NCI-H526 (cell line): ENCODE data around the gene ECE1.

ENCODE experiments used
- DNase-seq, 2 experiments: peaks; one replicate each; lab custom pipeline; 2025; lab: John Stamatoyannopoulos, UW

ECE1 gene

GRCh38 chr1:21289700-21290545, at the start of gene ECE1:
Gene ECE1 (minus strand): TSS chr1:21290463. CDS start chr1:21290414, 49 bp downstream.
- DNase-seq, result peak in 1 of 2 experiments; percentile 50

GRCh38 chr1:21339356-21340229, 49.3 kb upstream of the ECE1 start:
- no peak for DNase-seq

- peak; percentile 57 to 75 for DNase-seq
Observed at GRCh38 chr1:21338573-21339355, 48.5 kb upstream of the ECE1 start.

DNA sequence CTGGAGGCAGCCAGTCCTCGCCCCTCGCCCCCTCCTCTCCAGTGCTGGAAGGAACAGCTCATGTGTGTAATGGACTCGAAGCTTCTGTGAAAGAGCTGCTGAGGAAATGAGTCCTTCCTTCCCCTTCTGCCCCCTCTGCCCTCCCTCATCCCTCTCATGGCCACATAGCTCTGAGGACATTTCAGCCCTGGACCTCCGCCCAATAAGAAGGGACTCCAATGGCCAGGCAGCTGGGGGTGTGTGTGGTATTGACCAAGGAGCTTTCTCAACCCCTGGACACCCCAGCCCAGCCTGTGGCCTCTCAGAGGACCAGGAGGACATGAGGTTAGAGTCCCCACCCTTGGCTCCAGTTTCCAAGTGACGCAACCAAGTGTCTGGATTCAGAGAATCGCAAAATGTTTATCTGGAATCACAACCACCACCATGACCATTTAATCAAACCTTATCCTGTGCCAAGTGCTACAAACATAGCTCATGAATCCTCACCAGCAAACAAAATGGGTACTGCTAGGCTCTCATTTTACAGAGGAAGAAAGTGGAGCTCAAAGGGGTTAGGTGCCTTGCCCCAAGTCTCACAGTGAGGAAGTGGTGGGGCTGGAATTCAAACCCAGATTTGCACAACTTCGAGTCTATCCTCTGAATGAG, 47.8 kb upstream of the ECE1 start:
- no peak for DNase-seq

DNA sequence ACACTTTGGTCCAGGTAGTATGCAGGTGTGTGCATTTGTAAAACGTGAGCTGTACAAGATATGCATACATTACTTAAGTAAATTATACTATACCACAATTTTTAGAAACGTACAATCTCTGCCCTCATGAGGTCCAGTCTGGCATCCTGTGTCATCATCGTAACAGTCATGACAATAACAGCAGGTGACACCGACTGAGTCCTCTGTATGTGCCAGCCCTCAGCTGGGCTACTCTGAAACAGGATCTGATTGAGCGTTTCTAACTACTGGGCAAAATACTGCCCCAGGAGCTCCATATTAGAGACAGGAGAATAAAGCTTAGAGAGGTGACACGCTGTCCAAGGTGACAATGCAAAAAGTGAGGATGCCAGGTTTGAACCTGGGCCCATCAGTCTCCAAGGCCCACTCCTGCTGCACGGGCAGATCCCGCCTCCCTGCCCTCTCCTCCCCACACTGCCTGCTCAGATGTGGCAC, 47.2 kb upstream of the ECE1 start:
- no peak for DNase-seq

- DNase-seq, result no peak
Observed at GRCh38 chr1:21337010-21337437, 46.8 kb upstream of the ECE1 start.

- no peak for DNase-seq
Observed at GRCh38 chr1:21335750-21336224, 45.5 kb upstream of the ECE1 start.

- DNase-seq, result no peak
Observed at GRCh38 chr1:21335088-21335691, 44.9 kb upstream of the ECE1 start.

GRCh38 chr1:21334214-21335087, 44.2 kb upstream of the ECE1 start:
- peak in 1 of 2 experiments; percentile 27 for DNase-seq

- no peak for DNase-seq
Observed at GRCh38 chr1:21333824-21334213, 43.6 kb upstream of the ECE1 start.

GRCh38 chr1:21332554-21333311, 42.5 kb upstream of the ECE1 start:
- DNase-seq, result no peak

DNA sequence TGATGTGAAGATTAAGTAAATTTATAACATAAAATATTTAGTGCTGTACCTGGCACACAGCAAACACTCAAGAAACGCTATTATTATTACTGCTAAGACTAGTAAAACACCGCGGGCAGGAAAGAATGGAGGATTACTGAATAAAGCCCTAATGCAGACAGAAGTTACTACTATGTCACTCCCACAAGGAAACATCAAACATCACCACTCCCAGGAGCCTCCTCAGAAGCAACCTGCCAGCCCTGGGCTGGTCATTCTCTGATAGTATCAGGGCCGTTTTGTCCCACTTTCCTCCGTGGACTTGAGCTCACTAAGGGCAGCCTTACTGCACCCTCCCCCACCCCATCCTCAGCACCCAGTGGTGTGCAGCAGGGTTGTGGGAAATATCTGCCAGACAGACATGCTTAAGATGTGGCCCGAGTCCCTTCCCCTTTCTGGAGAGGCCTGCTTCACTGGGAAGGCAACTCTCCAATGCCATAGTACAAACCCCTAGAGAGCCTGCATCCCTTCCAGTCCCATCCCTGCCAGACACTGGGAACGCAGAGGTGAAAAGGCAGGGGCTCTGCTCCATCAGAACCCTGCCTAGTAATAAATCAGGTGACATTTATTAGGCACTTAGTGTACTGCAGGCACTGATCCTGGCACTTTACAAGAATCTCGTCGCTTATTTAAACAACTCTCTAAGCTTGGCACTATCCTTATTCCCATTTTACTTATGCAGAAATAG, 41.7 kb upstream of the ECE1 start:
- no peak for DNase-seq

DNA sequence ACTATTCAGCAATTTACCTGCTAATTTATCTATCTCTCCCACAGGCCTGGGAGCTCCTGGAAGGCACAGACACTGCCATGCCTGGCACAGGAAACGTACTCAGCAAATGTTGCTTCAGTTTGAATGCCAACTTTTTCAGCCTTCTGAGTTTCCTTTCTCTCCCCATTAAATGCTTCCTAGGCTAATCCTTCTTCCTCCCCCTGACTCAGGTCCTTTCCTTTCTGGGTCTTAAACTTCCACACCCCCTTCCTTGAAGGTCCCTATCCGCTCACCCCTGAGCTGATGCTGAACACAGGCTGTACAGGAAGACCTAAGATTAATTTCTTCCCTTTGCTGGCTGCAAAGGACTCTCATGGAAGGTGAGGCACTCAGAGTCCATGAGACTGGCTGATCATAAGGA, 40.3 kb upstream of the ECE1 start:
- DNase-seq, result no peak

DNA sequence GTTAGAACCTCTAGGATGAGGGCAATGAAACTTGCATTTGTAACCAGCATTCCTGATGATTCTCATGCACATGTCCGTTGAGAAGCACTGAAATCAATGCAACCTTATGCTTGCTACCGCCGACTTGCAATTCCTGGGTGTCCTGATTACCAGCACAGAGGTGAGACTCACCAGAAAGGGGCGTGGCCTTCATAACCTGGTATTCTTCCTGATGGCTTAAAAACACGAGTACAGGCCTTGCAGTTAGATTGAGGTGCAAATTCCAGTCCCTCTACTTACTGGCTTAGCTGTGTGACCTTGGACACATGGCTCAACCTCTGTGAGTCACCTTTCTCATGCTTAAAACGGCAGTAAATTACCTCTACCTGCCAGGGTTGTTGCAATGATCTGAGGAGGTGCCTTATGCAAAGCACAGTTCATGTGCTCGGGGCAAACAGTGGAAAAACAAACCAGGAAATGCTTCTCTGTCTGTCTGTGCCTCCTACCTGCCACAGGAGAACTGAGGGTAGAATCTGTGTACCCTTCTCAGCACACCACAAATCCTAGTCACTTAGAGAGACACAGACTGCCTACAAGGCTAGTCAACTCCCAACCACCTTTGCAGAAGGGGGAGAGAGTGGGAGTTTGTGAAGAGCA, 39.1 kb upstream of the ECE1 start:
- peak; percentile 72 to 74 for DNase-seq

DNA sequence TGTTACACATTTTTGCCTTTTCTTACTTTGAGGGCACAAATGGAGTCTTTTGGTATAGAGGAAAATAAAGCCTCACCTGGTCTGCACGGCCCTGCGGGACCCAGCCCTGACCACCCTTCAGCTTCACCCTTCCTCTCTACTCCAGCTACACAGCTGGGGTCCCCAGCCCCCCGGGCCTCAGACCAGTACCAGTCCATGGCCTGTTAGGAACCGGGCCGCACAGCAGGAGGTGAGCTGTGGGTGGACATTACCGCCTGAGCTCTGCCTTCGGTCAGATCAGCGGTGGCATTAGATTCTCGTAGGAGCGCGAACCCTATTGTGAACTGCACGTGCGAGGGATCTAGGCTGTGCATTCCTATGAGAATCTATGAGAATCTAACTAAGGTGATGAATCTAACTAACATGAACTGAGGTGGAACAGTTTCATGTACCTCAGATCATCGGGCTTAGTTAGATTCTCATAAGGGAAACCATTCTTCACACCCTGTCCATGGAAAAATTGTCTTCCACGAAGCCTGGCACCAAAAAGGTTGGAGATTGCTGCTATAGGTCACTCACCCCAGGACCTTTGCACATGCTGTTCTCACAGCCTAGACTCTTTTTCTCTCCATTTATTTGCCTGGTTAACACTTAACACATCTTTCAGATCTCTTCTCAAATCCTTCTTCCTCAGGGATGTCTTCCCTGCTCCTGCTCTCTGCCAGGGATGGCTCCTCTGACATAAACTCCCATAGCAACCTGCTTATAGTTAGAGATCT, 37.5 kb upstream of the ECE1 start:
- DNase-seq, result no peak

DNA sequence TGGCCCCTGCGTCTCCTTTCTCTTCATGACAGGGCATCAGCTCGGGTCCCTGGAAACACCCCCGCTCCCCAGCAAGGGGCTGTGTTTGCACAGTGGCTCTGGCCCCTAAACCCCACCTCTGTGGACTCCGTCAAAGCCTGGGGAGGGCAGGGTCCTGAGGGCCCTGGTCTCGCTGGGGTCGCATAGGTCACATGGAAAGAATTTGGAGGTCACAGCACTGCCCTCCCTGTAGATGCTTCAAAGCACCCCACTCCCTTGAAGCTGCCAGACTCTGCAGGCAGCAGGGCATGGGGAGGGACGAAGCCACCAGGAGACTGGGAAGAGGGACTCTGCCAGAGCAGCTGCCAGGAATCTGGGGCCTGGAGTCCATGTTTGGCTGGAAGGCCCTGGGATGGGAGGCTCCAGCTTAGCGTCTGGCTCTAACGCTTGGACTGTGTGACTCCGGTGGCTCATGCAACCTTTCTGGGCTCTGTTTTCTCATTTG, 36.6 kb upstream of the ECE1 start:
- DNase-seq, result no peak
